Fibroblast of lung (primary cell): Measurements from ENCODE around the gene SCYL1.

Experiments
- CTCF ChIP-seq, 2 donors: IDR thresholded peaks in 1 of 2; conservative IDR thresholded peaks in 1 of 2; 1 replicate in 1 of 2; 2 replicates in 1 of 2; pipeline ENCODE4 v1.5.1; 2011 to 2012; ENCODE audit warnings: low read length in 2 of 2, control low read depth in 1 of 2, inconsistent platforms in 1 of 2, low read depth in 1 of 2, mild to moderate bottlenecking in 1 of 2
- EZH2 ChIP-seq: IDR thresholded peaks from 2 replicates; pipeline ENCODE4 v1.5.1; 2012; ENCODE audit warnings: low read length, control low read depth, mild to moderate bottlenecking; ENCODE audit errors: missing control alignments

GRCh38 chr11:65501472-65502273 lies 23.2 kb upstream of the SCYL1 start:
- TF ChIP-seq CTCF (conservative IDR thresholded peaks at IDR 0.05 in 1 of 2, IDR thresholded peaks at IDR 0.05 in 1 of 2; ENCODE audit: low read depth in 1 of 2, low read length in 2 of 2) (no peak), EZH2 (no peak)
